Measurements from ENCODE around the gene CYFIP1. TPM values are rescaled to one million over a fixed set of nuclear protein-coding genes. Genes with fewer than 3 reads are reported as not detected.

CYFIP1 gene
- total and polyA plus RNA-seq, 10 of the 15 experiments (the other 5 are each of a cell fraction or from before 2014, with no cell fraction given), result 3.5 to 46.2 (median 28.3) TPM

DNA sequence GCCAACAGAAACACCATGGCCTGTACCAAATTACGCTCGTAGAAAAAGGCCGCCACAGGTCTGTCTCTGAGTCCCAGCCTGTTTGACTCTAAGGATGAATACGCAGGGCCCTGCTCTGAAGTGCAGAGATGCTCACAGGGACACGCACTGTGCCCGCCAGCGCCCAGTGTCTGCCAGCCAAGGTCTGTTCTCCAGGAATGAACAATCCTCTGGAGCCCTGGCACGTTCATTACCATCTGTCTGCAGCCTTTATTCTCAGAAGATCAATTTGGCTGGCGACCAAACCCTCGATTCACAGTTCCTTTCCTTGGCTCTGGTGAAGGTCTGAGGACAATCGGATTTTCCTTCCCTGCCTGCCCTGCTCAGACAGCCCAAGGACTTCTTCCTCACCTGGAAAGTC is 75.4 kb downstream of the CYFIP1 start (continued):
- TF ChIP-seq, protein P1, sequence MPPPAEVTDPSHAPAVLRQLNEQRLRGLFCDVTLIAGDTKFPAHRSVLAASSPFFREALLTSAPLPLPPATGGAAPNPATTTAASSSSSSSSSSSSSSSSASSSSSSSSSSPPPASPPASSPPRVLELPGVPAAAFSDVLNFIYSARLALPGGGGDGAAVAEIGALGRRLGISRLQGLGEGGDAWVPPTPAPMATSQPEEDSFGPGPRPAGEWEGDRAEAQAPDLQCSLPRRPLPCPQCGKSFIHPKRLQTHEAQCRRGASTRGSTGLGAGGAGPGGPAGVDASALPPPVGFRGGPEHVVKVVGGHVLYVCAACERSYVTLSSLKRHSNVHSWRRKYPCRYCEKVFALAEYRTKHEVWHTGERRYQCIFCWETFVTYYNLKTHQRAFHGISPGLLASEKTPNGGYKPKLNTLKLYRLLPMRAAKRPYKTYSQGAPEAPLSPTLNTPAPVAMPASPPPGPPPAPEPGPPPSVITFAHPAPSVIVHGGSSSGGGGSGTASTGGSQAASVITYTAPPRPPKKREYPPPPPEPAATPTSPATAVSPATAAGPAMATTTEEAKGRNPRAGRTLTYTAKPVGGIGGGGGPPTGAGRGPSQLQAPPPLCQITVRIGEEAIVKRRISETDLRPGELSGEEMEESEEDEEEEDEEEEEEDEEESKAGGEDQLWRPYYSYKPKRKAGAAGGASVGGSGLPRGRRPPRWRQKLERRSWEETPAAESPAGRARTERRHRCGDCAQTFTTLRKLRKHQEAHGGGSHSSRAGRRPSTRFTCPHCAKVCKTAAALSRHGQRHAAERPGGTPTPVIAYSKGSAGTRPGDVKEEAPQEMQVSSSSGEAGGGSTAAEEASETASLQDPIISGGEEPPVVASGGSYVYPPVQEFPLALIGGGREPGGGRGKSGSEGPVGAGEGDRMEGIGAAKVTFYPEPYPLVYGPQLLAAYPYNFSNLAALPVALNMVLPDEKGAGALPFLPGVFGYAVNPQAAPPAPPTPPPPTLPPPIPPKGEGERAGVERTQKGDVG (CRISPR knock-in tag; IDR thresholded peaks at IDR 0.05), result no peak

DNA sequence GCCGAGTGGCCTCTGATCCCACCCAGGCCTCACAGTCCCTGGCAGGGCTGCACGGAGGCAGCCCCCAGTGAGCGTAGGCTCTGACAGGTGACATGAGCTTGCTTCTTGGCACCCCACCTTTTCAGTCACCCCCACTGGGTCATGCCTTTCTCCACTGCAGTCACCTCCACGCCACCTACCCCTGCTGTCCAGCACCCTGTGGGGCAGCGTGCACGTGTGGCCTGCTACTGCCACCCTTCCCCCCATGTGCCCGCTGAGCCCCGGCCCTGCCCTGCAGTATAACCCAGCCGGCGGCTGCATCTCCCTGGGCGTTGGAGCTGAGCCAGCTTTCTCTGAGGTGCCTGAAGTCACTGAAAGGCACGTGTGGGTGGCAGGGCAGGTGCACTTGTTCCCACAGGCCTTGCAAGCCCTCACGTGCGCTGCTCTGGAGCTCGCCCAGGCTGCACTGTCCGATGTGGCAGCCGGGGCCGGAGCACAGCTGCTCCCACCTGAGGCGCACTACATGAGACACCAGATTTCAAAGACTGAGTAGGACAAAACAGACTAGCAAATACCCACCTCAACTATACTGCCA is 76.1 kb downstream of the CYFIP1 start:
- CTCF ChIA-PET, result no interaction called here
- no TSS peak for BruUV-seq (replicated peaks)
- no peaks in the 10 kb centered on the region for H3K27me3 ChIP-seq (replicated peaks in 1 of 2; ENCODE audit: control insufficient read depth in 2 of 2, insufficient read depth in 2 of 2, low read length in 1 of 2)
- in situ Hi-C loops (cut with MboI), result no loop called here
- H3K79me2 ChIP-seq (ENCODE audit: control insufficient read depth, insufficient read depth, low read length), result no peaks in the 10 kb centered on the region
- POLR2A ChIA-PET, result no interaction called here
- FAIRE-seq (no peak), ATAC-seq (no peak), DNase-seq (ENCODE audit: low read depth, low spot score) (no peak)
- peaks cover 10 to 11% of the 10 kb centered on the region in 2 experiments; a peak in 3 of 4 replicates for H3K36me3 ChIP-seq (ENCODE audit: control insufficient read depth in 2 of 2, insufficient read depth in 2 of 2, low read length in 1 of 2)
- H3K4me1 ChIP-seq (ENCODE audit: control insufficient read depth, insufficient read depth, low read length), result no peaks in the 10 kb centered on the region
- H3K9me3 ChIP-seq (replicated peaks; ENCODE audit: control insufficient read depth, insufficient read depth, low read length), result no peaks in the 10 kb centered on the region; the same call in 2 of the 3 replicates
- RAD21 ChIA-PET (ENCODE audit: unreplicated experiment), result no interaction called here
- intact Hi-C loops (cut with micrococcal nuclease; ENCODE audit: unreplicated experiment), result no loop called here
- no peak for TF ChIP-seq SREBF2 (IDR thresholded peaks at IDR 0.05; ENCODE audit: low read length)
- no peak for TF ChIP-seq SMARCA5 (IDR thresholded peaks at IDR 0.05)
- TF ChIP-seq RCOR1 (conservative IDR thresholded peaks at IDR 0.05; ENCODE audit: low read depth, low read length), result no peak
- no peak for TF ChIP-seq ZBTB11 (CRISPR knock-in tag; IDR thresholded peaks at IDR 0.05)
- H4K20me1 ChIP-seq (ENCODE audit: control insufficient read depth, insufficient read depth), result no peaks in the 10 kb centered on the region
- H3K27ac ChIP-seq (ENCODE audit: control insufficient read depth, insufficient read depth), result no peak overlapping the region
- WGBS (ENCODE audit: insufficient coverage, insufficient replicate concordance, low lambda C conversion rate, missing lambda C conversion rate), result 86% methylated on average over 19 of the region's 19 CpGs
- H3K4me3 ChIP-seq, result no peak overlapping the region
- no peak overlapping the region for H3K9ac ChIP-seq (ENCODE audit: control insufficient read depth, insufficient read depth, low read length)
- no peak overlapping the region for H2AFZ ChIP-seq (ENCODE audit: control insufficient read depth, low read depth, low read length)
- SMC1A ChIA-PET (ENCODE audit: uncharacterized antibody, unreplicated experiment), result no interaction called here
- H3K4me2 ChIP-seq (ENCODE audit: control insufficient read depth, insufficient read depth), result no peak overlapping the region

All from GM12878 (cell line).